WTC11 (cell line): ENCODE results near the gene ALPK1. TPM values are rescaled to one million over a fixed set of nuclear protein-coding genes. Genes with fewer than 3 reads are reported as not detected.
"Not testable (repeated sequence)": the region's sequence is repeated elsewhere in the genome, so short reads cannot be mapped to it uniquely, and the experiment has no call there.

Experiments used
- ATAC-seq: fragments of 200-7000 bp; cut with Tn5 transposase; 2 replicates; pipeline ENCODE4 v1.10.0; 2021; ENCODE audit warnings: mild to moderate bottlenecking, moderate library complexity
- CTCF ChIA-PET: fragments of 300-600 bp; sonication (Branson Sonifier 250); formaldehyde crosslinking; loops from one replicate; lab custom pipeline; 2021; ENCODE audit warnings: antibody characterized with exemption; lab: Charles Lee
- POLR2A ChIA-PET: fragments of 350-600 bp; sonication (Branson Sonifier 250); formaldehyde crosslinking; loops from one replicate; lab custom pipeline; 2021; ENCODE audit warnings: antibody characterized with exemption; lab: Charles Lee
- DNase-seq: peaks from one replicate; pipeline ENCODE4 v3.0.0; 2021; ENCODE audit warnings: low spot score
- H3K27ac Mint-ChIP-seq: 2 replicates; pipeline ENCODE4 v1.8.0; 2021; ENCODE audit warnings: mixed read lengths
- H3K27me3 Mint-ChIP-seq: 2 replicates; pipeline ENCODE4 v1.8.0; 2021; ENCODE audit warnings: low read depth, mild to moderate bottlenecking, moderate library complexity, mixed read lengths
- H3K36me3 Mint-ChIP-seq: 2 replicates; pipeline ENCODE4 v1.8.0; 2021; ENCODE audit warnings: mixed read lengths
- H3K4me1 Mint-ChIP-seq: 2 replicates; pipeline ENCODE4 v1.8.0; 2022; ENCODE audit warnings: mixed read lengths
- H3K4me3 Mint-ChIP-seq: 2 replicates; pipeline ENCODE4 v1.8.0; 2021; ENCODE audit warnings: mild to moderate bottlenecking, moderate library complexity, mixed read lengths
- H3K9me3 Mint-ChIP-seq: 2 replicates; pipeline ENCODE4 v1.8.0; 2021; ENCODE audit warnings: mixed read lengths
- GABPB1 ChIP-seq: sonication (generic); formaldehyde crosslinking; IDR thresholded peaks from 2 replicates; pipeline ENCODE4 v1.8.1; 2023; ENCODE audit warnings: mild to moderate bottlenecking, missing genetic modification reagents
- JUN ChIP-seq: sonication (generic); formaldehyde crosslinking; IDR thresholded peaks from 2 replicates; pipeline ENCODE4 v1.8.0; 2023; ENCODE audit warnings: mild to moderate bottlenecking, missing genetic modification reagents
- MYBL2 ChIP-seq: sonication (generic); formaldehyde crosslinking; IDR thresholded peaks from 2 replicates; pipeline ENCODE4 v1.8.1; 2023; ENCODE audit warnings: mild to moderate bottlenecking, moderate library complexity, missing genetic modification reagents
- ZNF317 ChIP-seq: sonication (generic); formaldehyde crosslinking; IDR thresholded peaks from 2 replicates; pipeline ENCODE4 v1.8.1; 2023; ENCODE audit warnings: low read depth, mild to moderate bottlenecking, moderate library complexity, missing genetic modification reagents, borderline replicate concordance
- total RNA-seq: library from RNA; stranded (reverse); gene quantifications from 3 replicates; pipeline ENCODE4 v1.2.3, GENCODE V29; 2021

The ALPK1 gene
- total RNA-seq, 1 experiment from 2014 or later, result 0.50 TPM

DNA sequence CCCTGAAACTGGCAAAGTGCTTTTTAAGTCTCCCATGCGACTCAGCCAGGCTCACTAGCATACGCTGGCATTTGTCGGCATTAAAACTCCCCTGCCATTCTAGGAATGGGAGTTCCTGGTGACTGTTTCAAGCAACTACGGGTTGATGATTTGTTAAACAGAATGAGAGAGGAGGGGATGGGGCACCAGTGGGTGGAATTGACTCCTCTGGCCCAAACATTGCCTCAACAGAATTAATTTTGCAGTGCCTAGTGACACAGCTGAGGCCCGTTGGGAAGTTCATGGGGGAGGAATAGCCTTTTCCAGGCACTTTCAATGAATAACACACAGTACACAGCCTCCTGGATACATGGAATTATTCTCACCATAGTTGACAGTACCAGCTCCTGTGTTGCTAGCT lies 188.8 kb downstream of the ALPK1 start:
- H3K4me3 Mint-ChIP-seq, result no peak overlapping the region
- peaks cover 36% of the 10 kb centered on the region for H3K9me3 Mint-ChIP-seq
- TF ChIP-seq MYBL2, result no peak
- TF ChIP-seq JUN (CRISPR knock-in tag), result no peak
- no peak for TF ChIP-seq GABPB1
- POLR2A ChIA-PET, result interaction anchor here (0.6 kb wide), 1 partner anchor 9 kb away, joined by 7 read pairs; no protein-coding TSS in a partner anchor
- DNase-seq (no peak), ATAC-seq (no peak)
- CTCF ChIA-PET, result no interaction called here
- no peak overlapping the region for H3K27ac Mint-ChIP-seq
- no peaks in the 10 kb centered on the region for H3K4me1 Mint-ChIP-seq
- H3K27me3 Mint-ChIP-seq, result peaks cover 4% of the 10 kb centered on the region; the same call in 1 of the 2 replicates
- H3K36me3 Mint-ChIP-seq, result peaks cover 27% of the 10 kb centered on the region

DNA sequence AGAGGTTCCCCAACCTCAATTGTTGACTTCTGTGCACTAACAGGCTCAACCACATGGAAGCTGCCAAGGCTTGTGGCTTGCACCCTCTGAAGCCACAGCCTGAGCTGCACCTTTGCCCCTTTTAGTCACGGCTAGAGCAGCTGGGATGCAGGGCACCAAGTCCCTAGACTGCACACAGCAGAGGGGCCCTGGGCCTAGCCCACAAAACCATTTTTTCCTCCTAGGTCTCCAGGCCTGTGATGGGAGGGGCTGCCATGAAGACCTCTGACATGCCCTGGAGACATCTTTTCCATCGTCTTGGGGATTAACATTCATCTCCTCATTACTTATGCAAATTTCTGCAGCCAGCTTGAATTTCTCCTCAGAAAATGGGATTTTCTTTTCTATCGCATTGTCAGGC lies 193.6 kb downstream of the ALPK1 start:
- CTCF ChIA-PET, POLR2A ChIA-PET: not testable (repeated sequence)

More for the DNA sequence above, 193.6 kb downstream of the ALPK1 start:
- H3K27ac Mint-ChIP-seq, DNase-seq, H3K4me3 Mint-ChIP-seq, ATAC-seq, H3K27me3 Mint-ChIP-seq, H3K4me1 Mint-ChIP-seq: not testable (repeated sequence)
- Mint-ChIP-seq H3K9me3 (peaks cover 45% of the 10 kb centered on the region), H3K36me3 (peaks cover 33% of the 10 kb centered on the region)
- TF ChIP-seq ZNF317 (CRISPR knock-in tag), result 0 out of 2 replicates have a peak, but pooled peaks have one; percentile 20

Other genes starting within 250 kb of the ALPK1 start
- 0.22 to 0.23 TPM (median 0.23 TPM) in 3 replicates for gene FAM241A, start 151.9 kb upstream of the ALPK1 start, total RNA-seq
- 22.4 to 26.1 TPM (median 23.1 TPM) in 3 replicates for gene AP1AR, start 65.6 kb upstream of the ALPK1 start, total RNA-seq
- 1.4 to 3.6 TPM (median 1.8 TPM) in 3 replicates for gene TIFA, start 11.5 kb upstream of the ALPK1 start, total RNA-seq
- gene NEUROG2, start 218.8 kb downstream of the ALPK1 start, total RNA-seq, result 0.09 TPM in 2 of 3 replicates, not detected in the other